H9 (cell line): ENCODE measurements around the gene DLG2. TPM values are rescaled to one million over a fixed set of nuclear protein-coding genes. Genes with fewer than 3 reads are reported as not detected.

Experiments
- DNase-seq: peaks from one replicate; pipeline ENCODE4 v3.0.0-alpha.2; 2017
- H2AFZ ChIP-seq: one replicate; pipeline ENCODE4 v1.6.1; 2013; ENCODE audit warnings: mild to moderate bottlenecking, low read length, control low read depth, moderate library complexity
- H2AK5ac ChIP-seq: 2 replicates; pipeline ENCODE4 v1.6.1; 2013; ENCODE audit warnings: low read length, control low read depth, mixed read lengths; ENCODE audit not compliant: insufficient read length
- H2BK120ac ChIP-seq: one replicate; pipeline ENCODE4 v1.6.1; 2013; ENCODE audit warnings: low read depth, mild to moderate bottlenecking, low read length, control low read depth, inconsistent platforms; ENCODE audit not compliant: poor library complexity, severe bottlenecking
- H2BK12ac ChIP-seq: 2 replicates; pipeline ENCODE4 v1.6.1; 2013; ENCODE audit warnings: low read length, control low read depth, mixed read lengths, low read depth; ENCODE audit not compliant: insufficient read length
- H2BK15ac ChIP-seq: 2 replicates; pipeline ENCODE4 v1.6.1; 2013; ENCODE audit warnings: low read depth, low read length, control low read depth
- H2BK20ac ChIP-seq: one replicate; pipeline ENCODE4 v1.6.1; 2013; ENCODE audit warnings: low read depth, mild to moderate bottlenecking, low read length, control low read depth, inconsistent platforms; ENCODE audit not compliant: poor library complexity, severe bottlenecking
- H2BK5ac ChIP-seq: 2 replicates; pipeline ENCODE4 v1.6.1; 2013; ENCODE audit warnings: low read length, control low read depth, mixed read lengths; ENCODE audit not compliant: insufficient read length
- H3K14ac ChIP-seq: 2 replicates; pipeline ENCODE4 v1.6.1; 2013; ENCODE audit warnings: low read length, control low read depth; ENCODE audit not compliant: insufficient read depth
- H3K18ac ChIP-seq: 2 replicates; pipeline ENCODE4 v1.6.1; 2013; ENCODE audit warnings: low read depth, mild to moderate bottlenecking, mixed read lengths, low read length, control low read depth; ENCODE audit not compliant: insufficient read length
- H3K23ac ChIP-seq: 2 replicates; pipeline ENCODE4 v1.6.1; 2013; ENCODE audit warnings: low read length, control low read depth, mixed read lengths, low read depth; ENCODE audit not compliant: insufficient read length
- H3K23me2 ChIP-seq: 2 replicates; pipeline ENCODE4 v1.6.1; 2013; ENCODE audit warnings: low read depth, mild to moderate bottlenecking, mixed read lengths, low read length, control low read depth; ENCODE audit not compliant: insufficient read length, poor library complexity, severe bottlenecking
- H3K27ac ChIP-seq: 2 replicates; pipeline ENCODE4 v1.5.1; 2013; ENCODE audit warnings: low read length, control low read depth, mixed read lengths, low read depth; ENCODE audit not compliant: insufficient read length
- H3K27me3 ChIP-seq: 2 replicates; pipeline ENCODE4 v1.6.1; 2013; ENCODE audit warnings: low read length, control low read depth, inconsistent platforms; ENCODE audit not compliant: insufficient read depth
- H3K4ac ChIP-seq: 2 replicates; pipeline ENCODE4 v1.6.1; 2013; ENCODE audit warnings: low read depth, mild to moderate bottlenecking, control low read depth, inconsistent platforms, low read length, moderate library complexity
- H3K4me1 ChIP-seq: 2 replicates; pipeline ENCODE4 v1.6.1; 2013; ENCODE audit warnings: low read length, control low read depth, inconsistent platforms; ENCODE audit not compliant: insufficient read depth
- H3K4me2 ChIP-seq: 2 replicates; pipeline ENCODE4 v1.6.1; 2013; ENCODE audit warnings: low read length, control low read depth, mixed read lengths; ENCODE audit not compliant: insufficient read length, insufficient read depth
- H3K56ac ChIP-seq: 2 replicates; pipeline ENCODE4 v1.6.1; 2013; ENCODE audit warnings: low read depth, mild to moderate bottlenecking, mixed read lengths, low read length, control low read depth; ENCODE audit not compliant: insufficient read length
- H3K79me1 ChIP-seq: 2 replicates; pipeline ENCODE4 v1.6.1; 2013; ENCODE audit warnings: low read depth, mild to moderate bottlenecking, moderate library complexity, low read length, control low read depth, inconsistent platforms; ENCODE audit not compliant: insufficient read depth, poor library complexity, severe bottlenecking
- H3K79me2 ChIP-seq: 2 replicates; pipeline ENCODE4 v1.6.1; 2013; ENCODE audit warnings: low read length, control low read depth, inconsistent platforms; ENCODE audit not compliant: insufficient read depth
- H3K9ac ChIP-seq: 2 replicates; pipeline ENCODE4 v1.6.1; 2013; ENCODE audit warnings: low read length, control low read depth, mixed read lengths; ENCODE audit not compliant: insufficient read length; ENCODE audit errors: extremely low read depth
- H3K9me3 ChIP-seq: one replicate; pipeline ENCODE4 v1.6.1; 2013; ENCODE audit warnings: low read depth, low read length, inconsistent platforms; ENCODE audit not compliant: control insufficient read depth
- H3T11ph ChIP-seq: one replicate; pipeline ENCODE4 v1.6.1; 2013; ENCODE audit warnings: mild to moderate bottlenecking, low read length, control low read depth, inconsistent platforms
- H4K20me1 ChIP-seq: one replicate; pipeline ENCODE4 v1.6.1; 2013; ENCODE audit not compliant: control insufficient read depth, insufficient read length, insufficient read depth
- H4K5ac ChIP-seq: 2 replicates; pipeline ENCODE4 v1.6.1; 2013; ENCODE audit warnings: low read depth, mild to moderate bottlenecking, mixed read lengths, low read length, control low read depth; ENCODE audit not compliant: insufficient read length
- H4K8ac ChIP-seq: replicated peaks from 2 replicates; pipeline ENCODE4 v1.6.1; 2013; ENCODE audit warnings: low read length, control low read depth, mixed read lengths, low read depth; ENCODE audit not compliant: insufficient read length
- H4K91ac ChIP-seq: 2 replicates; pipeline ENCODE4 v1.6.1; 2013; ENCODE audit warnings: low read depth, mild to moderate bottlenecking, moderate library complexity, mixed read lengths, low read length, control low read depth; ENCODE audit not compliant: insufficient read length
- H3K27ac Mint-ChIP-seq, 3 experiments: 2 replicates in 2 of 3; 3 replicates in 1 of 3; pipeline ENCODE4 v1.8.0; 2020 to 2021; ENCODE audit warnings: mixed read lengths in 3 of 3, mild to moderate bottlenecking in 1 of 3, moderate library complexity in 1 of 3
- H3K27me3 Mint-ChIP-seq: 2 replicates; pipeline ENCODE4 v1.8.0; 2021; ENCODE audit warnings: low read depth, mild to moderate bottlenecking, moderate library complexity, mixed read lengths
- H3K36me3 Mint-ChIP-seq, 3 experiments: 2 replicates in 2 of 3; 3 replicates in 1 of 3; pipeline ENCODE4 v1.8.0; 2020 to 2021; ENCODE audit warnings: low read depth in 3 of 3, mixed read lengths in 3 of 3; ENCODE audit not compliant: insufficient read depth in 1 of 3
- H3K4me1 Mint-ChIP-seq, 2 experiments: 2 replicates each; pipeline ENCODE4 v1.8.0; 2020; ENCODE audit warnings: mixed read lengths in 2 of 2
- H3K4me3 Mint-ChIP-seq, 2 experiments: 2 replicates in 1 of 2; 3 replicates in 1 of 2; pipeline ENCODE4 v1.8.0; 2020 to 2021; ENCODE audit warnings: mild to moderate bottlenecking in 2 of 2, mixed read lengths in 2 of 2, moderate library complexity in 1 of 2
- H3K9me3 Mint-ChIP-seq, 2 experiments: 2 replicates in 1 of 2; 3 replicates in 1 of 2; pipeline ENCODE4 v1.8.0; 2020; ENCODE audit warnings: mild to moderate bottlenecking in 2 of 2, mixed read lengths in 2 of 2, moderate library complexity in 1 of 2
- CTCF ChIP-seq: fragments of 200-600 bp; sonication (generic); conservative IDR thresholded peaks from 3 replicates; pipeline ENCODE4 v1.8.0; 2021; ENCODE audit warnings: antibody characterized with exemption, mild to moderate bottlenecking
- WGBS: extraction: QIAGEN DNeasy Blood & Tissue Kit; methylation state at CpG from one replicate; pipeline ENCODE4 v1.1.7; 2013; ENCODE audit warnings: missing lambda C conversion rate, low lambda C conversion rate, mixed read lengths; ENCODE audit not compliant: insufficient read length; ENCODE audit errors: extremely low coverage; 5-methylcytosine and 5-hydroxymethylcytosine counted together
- total RNA-seq: library from RNA; stranded (reverse); gene quantifications from 2 replicates; pipeline ENCODE4 v1.2.1, GENCODE V29; 2021

The DLG2 gene
- total RNA-seq, 1 experiment from 2014 or later, result 8.0 TPM

- Histone ChIP-seq H3K23me2 (no peaks in the 10 kb centered on the region), H4K91ac (no peak overlapping the region), H2BK120ac (no peak overlapping the region), H4K20me1 (no peaks in the 10 kb centered on the region), H2AFZ (no peak overlapping the region), H3K23ac (no peak overlapping the region), H3K56ac (no peak overlapping the region), H3K9me3 (peaks cover 6% of the 10 kb centered on the region), H3K9ac (no peak overlapping the region), H3K27ac (no peak overlapping the region), H3K18ac (no peak overlapping the region), H4K5ac (no peak overlapping the region), H4K8ac (no peak overlapping the region), H2BK20ac (no peak overlapping the region), H3K4ac (no peak overlapping the region), H2BK15ac (no peak overlapping the region), H3K27me3 (no peaks in the 10 kb centered on the region), H2AK5ac (no peak overlapping the region), H2BK5ac (no peak overlapping the region), H3K14ac (no peak overlapping the region), H3K4me2 (no peak overlapping the region), H2BK12ac (no peak overlapping the region), H3K79me2 (no peaks in the 10 kb centered on the region), H3T11ph (no peak overlapping the region), H3K4me1 (no peaks in the 10 kb centered on the region), H3K79me1 (no peaks in the 10 kb centered on the region)
- H3K4me3 Mint-ChIP-seq, result no peak overlapping the region
- no peak for DNase-seq
- H3K27ac Mint-ChIP-seq, result no peak overlapping the region
- peaks cover 7 to 11% of the 10 kb centered on the region in 2 experiments for H3K9me3 Mint-ChIP-seq
- WGBS, result no CpG with 5 or more reads among the region's 2 CpGs
- TF ChIP-seq CTCF, result no peak
- no peaks in the 10 kb centered on the region for H3K27me3 Mint-ChIP-seq
- H3K36me3 Mint-ChIP-seq, result peaks cover 4 to 6% (median 4%) of the 10 kb centered on the region in 3 experiments; a peak in 3 of 7 replicates
- H3K4me1 Mint-ChIP-seq, result no peaks in the 10 kb centered on the region
Measured at GRCh38 chr11:84193706-84194105, 1433.4 kb downstream of the DLG2 start.
